SH-SY5Y (cell line): Measurements from ENCODE around the gene HOXB8.

Experiments used
- GATA2 ChIP-seq: IDR thresholded peaks from 2 replicates; pipeline ENCODE4 v1.6.1; 2011; ENCODE audit warnings: mild to moderate bottlenecking, low read depth, low read length
- GATA3 ChIP-seq: IDR thresholded peaks from 2 replicates; pipeline ENCODE4 v1.6.1; 2011; ENCODE audit warnings: low read depth, mild to moderate bottlenecking, low read length, moderate library complexity

HOXB8 gene

DNA sequence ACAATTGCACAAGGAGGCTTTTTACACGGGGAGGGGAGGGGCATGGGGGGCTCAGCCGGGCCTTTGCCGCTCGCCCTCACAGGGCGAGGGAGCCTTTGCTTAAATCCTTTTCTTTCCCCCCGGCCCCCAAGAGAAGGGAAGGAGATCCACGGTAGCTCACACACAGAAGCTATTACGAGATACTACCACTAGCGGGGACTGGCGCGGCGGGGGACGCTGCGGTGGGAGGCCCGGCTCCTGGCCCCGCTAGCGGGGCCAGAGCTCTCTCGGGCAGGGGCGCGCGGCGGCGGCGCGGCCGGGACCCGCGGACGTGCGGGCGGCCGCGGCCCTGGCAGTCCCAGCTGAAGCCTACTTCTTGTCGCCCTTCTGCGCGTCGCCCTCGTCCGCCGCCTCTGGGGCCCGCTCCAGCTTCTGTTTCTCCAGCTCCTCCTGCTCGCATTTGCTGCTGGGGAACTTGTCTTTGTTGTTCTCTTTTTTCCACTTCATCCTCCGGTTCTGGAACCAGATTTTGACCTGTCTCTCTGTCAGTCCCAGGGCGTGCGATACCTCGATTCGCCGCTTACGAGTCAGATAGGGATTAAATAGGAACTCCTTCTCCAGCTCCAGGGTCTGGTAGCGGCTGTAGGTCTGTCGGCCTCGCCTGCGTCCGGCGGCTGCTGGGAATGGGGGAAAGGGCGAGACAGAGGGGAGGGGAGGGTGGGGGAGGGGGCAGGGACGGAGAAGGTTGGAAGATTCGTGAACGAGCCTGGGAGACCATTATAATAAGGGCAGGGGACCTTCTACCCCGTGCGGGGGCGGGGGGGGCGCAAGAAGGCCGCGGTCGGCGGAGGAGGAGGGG lies 2.0 kb downstream of the HOXB8 start:
- TF ChIP-seq GATA2 (no peak), GATA3 (no peak)

- no peak for TF ChIP-seq GATA2
These were observed 2.6 kb downstream of the HOXB8 start for GRCh38 chr17:48612456-48612853.

DNA sequence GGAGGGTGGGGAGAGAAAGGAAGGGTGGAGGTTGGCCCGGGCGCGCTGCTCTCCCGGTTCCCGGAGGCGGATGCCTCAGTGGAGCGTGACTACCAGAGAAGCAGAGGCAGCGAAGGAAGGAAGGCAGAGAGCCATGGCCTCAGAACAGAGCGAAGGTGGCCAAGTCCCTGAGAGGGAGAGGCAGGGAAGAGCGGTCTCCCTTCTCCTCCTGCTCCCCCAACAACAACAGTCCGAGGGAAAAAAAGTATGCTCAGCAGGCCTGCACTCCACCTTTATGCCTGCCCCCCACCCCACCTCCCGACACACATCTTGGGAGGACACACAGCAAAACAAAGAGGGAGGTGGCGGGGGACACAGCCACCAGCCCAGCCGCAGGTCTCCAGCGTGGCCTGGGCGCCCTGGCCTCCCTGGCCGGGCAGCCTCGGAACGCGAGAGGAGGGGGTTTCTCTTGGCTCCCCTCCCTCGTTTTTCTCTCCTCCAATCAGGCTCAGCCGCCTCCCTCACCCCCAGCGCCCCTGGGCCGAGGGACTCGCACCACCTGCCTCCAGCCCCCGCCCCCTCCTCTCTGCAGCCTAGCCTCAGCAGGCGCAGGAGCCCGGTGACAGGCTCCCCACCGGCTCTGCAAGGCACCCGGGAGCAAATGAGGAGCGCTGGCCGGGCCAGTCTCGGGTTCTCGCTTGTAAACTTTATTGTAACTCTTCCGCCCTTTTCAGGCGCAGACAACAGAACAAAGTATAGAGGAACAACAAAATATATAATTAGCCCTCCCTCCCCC lies 3.2 kb downstream of the HOXB8 start:
- TF ChIP-seq GATA2 (no peak), GATA3 (no peak)

DNA sequence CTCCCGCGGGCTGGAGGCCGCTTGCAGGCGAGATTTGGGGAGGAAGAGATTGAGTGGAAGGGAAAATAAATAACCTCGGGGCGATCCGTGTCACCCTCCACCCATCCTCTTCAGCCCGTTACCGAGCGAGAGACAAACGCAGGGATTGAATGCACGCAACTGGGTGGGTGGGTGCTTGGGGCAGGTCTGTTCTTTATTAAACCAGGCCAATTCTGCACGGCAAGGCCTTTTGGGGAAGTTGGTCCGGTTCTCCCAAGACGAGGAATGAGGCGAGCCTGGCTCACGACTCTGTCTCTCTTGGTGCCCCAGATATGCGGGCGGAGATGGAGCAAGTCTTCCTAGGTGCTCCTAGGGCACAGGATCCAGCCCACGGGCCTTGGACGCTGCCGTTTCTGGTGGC lies 3.9 kb downstream of the HOXB8 start:
- TF ChIP-seq GATA2 = no peak
- no peak for TF ChIP-seq GATA3

DNA sequence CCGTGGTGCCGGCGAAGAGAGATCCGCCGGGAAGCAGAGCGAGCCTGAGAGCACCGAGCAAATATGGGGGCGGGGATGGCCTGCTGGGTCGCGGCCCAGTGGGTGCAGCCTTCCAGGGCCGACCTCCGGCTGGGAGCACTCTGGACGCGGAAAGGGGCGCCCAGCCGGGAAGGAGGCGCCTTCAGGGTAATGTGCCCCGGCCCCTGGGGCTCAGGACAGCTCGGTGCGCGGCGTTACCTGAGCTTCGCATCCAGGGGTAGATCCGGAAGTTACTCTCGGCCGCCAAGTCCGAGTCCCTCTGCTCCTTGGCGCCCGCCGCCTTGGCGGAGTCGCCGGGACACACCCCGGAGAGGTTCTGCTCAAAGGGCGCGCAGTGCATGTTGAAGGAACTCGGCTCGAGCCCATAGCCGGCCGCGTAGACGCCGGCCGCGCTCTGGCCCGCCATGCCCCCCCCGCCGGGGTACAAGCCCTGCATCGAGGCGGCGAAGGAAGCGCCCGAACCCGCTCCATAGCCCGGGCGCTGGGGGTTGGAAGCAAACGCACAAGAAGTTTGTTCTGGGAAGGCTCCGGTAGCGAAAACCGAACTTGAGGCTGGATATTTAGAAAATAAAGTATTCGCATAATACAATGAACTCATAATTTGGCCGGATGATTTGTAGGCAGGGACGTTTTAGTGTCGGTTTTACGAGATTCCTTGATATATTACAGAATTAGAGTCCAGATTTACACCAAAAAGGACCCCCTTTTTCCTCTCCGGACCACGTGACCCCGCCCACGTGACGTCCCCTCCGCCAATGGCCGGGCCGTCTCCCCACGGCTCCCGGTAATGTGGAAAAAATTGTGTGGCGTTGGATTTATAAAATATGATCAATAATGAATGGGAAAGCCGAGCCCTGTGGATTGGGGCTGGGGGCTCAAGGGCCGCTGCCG lies 4.5 kb downstream of the HOXB8 start, which contains the start of gene HOXB7:
Gene HOXB7 (minus strand): TSS at position 736 of the 930 bp plus-strand sequence. CDS start 99 bp downstream, at position 637.
- TF ChIP-seq GATA2 (no peak), GATA3 (no peak)

DNA sequence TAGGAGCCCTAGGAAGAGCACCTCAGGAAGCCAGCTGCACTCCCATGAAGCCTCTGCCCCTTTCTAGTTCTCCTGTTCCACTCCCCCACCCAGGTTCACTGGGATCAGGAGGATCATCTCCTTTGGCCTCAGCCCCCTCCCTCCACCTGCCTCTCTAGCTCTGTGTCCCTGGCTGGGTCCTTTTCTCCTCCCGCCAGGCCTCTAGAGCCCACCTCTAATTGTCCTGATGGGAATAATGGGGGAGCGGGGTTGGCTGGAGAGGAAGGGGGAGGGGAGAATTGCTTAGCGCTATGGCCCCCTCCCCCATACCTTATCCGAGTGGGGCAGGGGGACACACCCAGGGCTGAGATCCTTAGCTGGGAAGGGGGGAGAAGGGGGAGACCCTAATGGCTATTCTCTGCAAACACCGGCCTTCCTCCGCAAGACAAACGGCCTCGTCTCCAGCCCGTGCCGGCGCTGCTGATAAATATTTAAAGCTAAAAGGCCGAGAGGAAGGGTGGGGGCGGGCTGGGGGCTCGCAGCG lies 5.3 kb downstream of the HOXB8 start:
- TF ChIP-seq GATA2 = no peak

GRCh38 chr17:48609033-48609432 lies 6.1 kb downstream of the HOXB8 start:
- TF ChIP-seq GATA3 = no peak
- no peak for TF ChIP-seq GATA2

- no peak for TF ChIP-seq GATA3
- TF ChIP-seq GATA2 = no peak
These were observed 6.6 kb downstream of the HOXB8 start for GRCh38 chr17:48608494-48608834.

- no peak for TF ChIP-seq GATA2
- no peak for TF ChIP-seq GATA3
These were observed 8.0 kb downstream of the HOXB8 start for GRCh38 chr17:48606892-48607614.

- no peak for TF ChIP-seq GATA3
- TF ChIP-seq GATA2 = no peak
These were observed 8.9 kb downstream of the HOXB8 start for GRCh38 chr17:48605991-48606891.

- TF ChIP-seq GATA3 = no peak
- no peak for TF ChIP-seq GATA2
These were observed 9.6 kb downstream of the HOXB8 start for GRCh38 chr17:48605409-48605919.

- TF ChIP-seq GATA2 (no peak), GATA3 (no peak)
These were observed 10.2 kb downstream of the HOXB8 start, which contains the start of gene HOXB6 for GRCh38 chr17:48604770-48605329. Gene HOXB6 (minus strand): TSS chr17:48604986. CDS start chr17:48598150, 6,836 bp downstream.
